OCI-M2 (cell line): ENCODE measurements around the gene GFOD1.

Experiments used
- DNase-seq: peaks from one replicate; lab custom pipeline; 2025; ENCODE audit not compliant: unreplicated experiment; lab: John Stamatoyannopoulos, UW

GFOD1 gene

GRCh38 chr6:13359287-13359686, 128.1 kb downstream of the GFOD1 start:
- no peak for DNase-seq

GRCh38 chr6:13358511-13358910, 128.9 kb downstream of the GFOD1 start:
- no peak for DNase-seq

- no peak for DNase-seq
Observed at GRCh38 chr6:13357551-13358075, 129.8 kb downstream of the GFOD1 start.

GRCh38 chr6:13355999-13356785, 131.2 kb downstream of the GFOD1 start:
- DNase-seq, result no peak

- peak; percentile 80 for DNase-seq
Observed at GRCh38 chr6:13355043-13355945, 132.1 kb downstream of the GFOD1 start.

GRCh38 chr6:13354331-13355042, 132.9 kb downstream of the GFOD1 start:
- DNase-seq, result peak; percentile 78

- no peak for DNase-seq
Observed at GRCh38 chr6:13352165-13352564, 135.2 kb downstream of the GFOD1 start.

- no peak for DNase-seq
Observed at GRCh38 chr6:13351271-13351670, 136.1 kb downstream of the GFOD1 start.

GRCh38 chr6:13349811-13350506, 137.4 kb downstream of the GFOD1 start:
- no peak for DNase-seq

GRCh38 chr6:13348334-13349113, 138.9 kb downstream of the GFOD1 start:
- DNase-seq, result no peak

GRCh38 chr6:13346245-13346644, 141.2 kb downstream of the GFOD1 start:
- DNase-seq, result no peak

- no peak for DNase-seq
Observed at GRCh38 chr6:13342414-13343019, 144.9 kb downstream of the GFOD1 start.

- no peak for DNase-seq
Observed at GRCh38 chr6:13339863-13340630, 147.4 kb downstream of the GFOD1 start.

GRCh38 chr6:13338038-13338437, 149.4 kb downstream of the GFOD1 start:
- no peak for DNase-seq

- peak; percentile 88 for DNase-seq
Observed at GRCh38 chr6:13336553-13336952, 150.8 kb downstream of the GFOD1 start.

- DNase-seq, result peak; percentile 74
Observed at GRCh38 chr6:13334953-13335352, 152.4 kb downstream of the GFOD1 start.

- DNase-seq, result no peak
Observed at GRCh38 chr6:13332349-13332706, 155.1 kb downstream of the GFOD1 start.

- DNase-seq, result no peak
Observed at GRCh38 chr6:13331516-13332348, 155.7 kb downstream of the GFOD1 start.
